K562 (cell line): ENCODE results near the gene RNF212B. TPM values are rescaled to one million over a fixed set of nuclear protein-coding genes. Genes with fewer than 3 reads are reported as not detected.

Experiments used
- BHLHE40 ChIP-seq: IDR thresholded peaks from 2 replicates; pipeline ENCODE4 v1.6.1; 2011; ENCODE audit warnings: low read length, improper control_type of control experiment
- CCNT2 ChIP-seq: IDR thresholded peaks from 2 replicates; pipeline ENCODE4 v1.6.1; 2011; ENCODE audit warnings: borderline replicate concordance, low read depth, mild to moderate bottlenecking, moderate library complexity, mixed read lengths, low read length; ENCODE audit not compliant: insufficient read length; ENCODE audit errors: extremely low read depth
- CREB1 ChIP-seq, 2 experiments: sonication (generic) in 1 of 2; formaldehyde crosslinking in 1 of 2; IDR thresholded peaks; 2 replicates each; pipeline versions ENCODE4 v1.6.1 to v1.8.0; 2012 to 2022; ENCODE audit warnings: inconsistent platforms in 1 of 2, mild to moderate bottlenecking in 1 of 2, missing genetic modification reagents in 1 of 2, moderate library complexity in 1 of 2
- CREM ChIP-seq: IDR thresholded peaks from 2 replicates; pipeline ENCODE4 v1.6.1; 2014; ENCODE audit warnings: antibody characterized with exemption, low read depth
- CTCF ChIP-seq, 3 experiments: IDR thresholded peaks in 2 of 3; conservative IDR thresholded peaks in 1 of 3; 2 replicates each; pipeline ENCODE4 v1.5.1; 2011 to 2012; ENCODE audit warnings: low read length in 3 of 3, mild to moderate bottlenecking in 3 of 3, control low read depth in 2 of 3, improper control_type of control experiment in 1 of 3, inconsistent platforms in 1 of 3, low read depth in 1 of 3, mixed read lengths in 1 of 3, moderate library complexity in 1 of 3; ENCODE audit not compliant: insufficient read depth in 2 of 3
- CXXC5 ChIP-seq: fragments of 250-450 bp; sonication (Bioruptor Pico); IDR thresholded peaks from 2 replicates; pipeline ENCODE4 v1.8.0; 2022; ENCODE audit warnings: inconsistent platforms, mild to moderate bottlenecking, moderate library complexity
- E2F3 ChIP-seq: fragments of 250-450 bp; sonication (Bioruptor Pico); IDR thresholded peaks from 2 replicates; pipeline ENCODE4 v1.4.0; 2020; ENCODE audit warnings: mild to moderate bottlenecking
- EGR1 ChIP-seq: fragments of 450-650 bp; conservative IDR thresholded peaks from 2 replicates; pipeline ENCODE4 v1.6.1; 2017; ENCODE audit warnings: mild to moderate bottlenecking
- KDM1A ChIP-seq, 2 experiments: fragments of 450-650 bp; IDR thresholded peaks; 2 replicates each; pipeline ENCODE4 v1.6.1; 2016; ENCODE audit warnings: mild to moderate bottlenecking in 2 of 2
- L3MBTL2 ChIP-seq: fragments of 450-650 bp; IDR thresholded peaks from 2 replicates; pipeline ENCODE4 v1.6.1; 2016; ENCODE audit warnings: mild to moderate bottlenecking, moderate library complexity
- MCM2 ChIP-seq: fragments of 450-650 bp; IDR thresholded peaks from 2 replicates; pipeline ENCODE4 v1.6.1; 2017; ENCODE audit warnings: low read depth, mild to moderate bottlenecking
- MCM7 ChIP-seq, 2 experiments: fragments of 450-650 bp; IDR thresholded peaks; 2 replicates each; pipeline ENCODE4 v1.6.1; 2016 to 2018
- MED1 ChIP-seq: sonication (generic); formaldehyde crosslinking; IDR thresholded peaks from 2 replicates; pipeline ENCODE4 v1.8.1; 2023; ENCODE audit warnings: missing genetic modification reagents, borderline replicate concordance
- POLR2AphosphoS2 ChIP-seq: IDR thresholded peaks from 2 replicates; pipeline ENCODE4 v1.6.1; 2012; ENCODE audit warnings: low read length, improper control_type of control experiment
- PREB ChIP-seq: sonication (generic); formaldehyde crosslinking; IDR thresholded peaks from 2 replicates; pipeline ENCODE4 v1.8.1; 2023; ENCODE audit warnings: mild to moderate bottlenecking, missing genetic modification reagents
- RBM39 ChIP-seq: fragments of 200-400 bp; formaldehyde crosslinking; optimal IDR thresholded peaks from 2 replicates; pipeline ENCODE3; 2018; ENCODE audit warnings: low read depth, low read length
- SAP30 ChIP-seq: fragments of 200-600 bp; sonication (generic); IDR thresholded peaks from 2 replicates; pipeline ENCODE4 v1.6.1; 2012; ENCODE audit warnings: borderline replicate concordance, low read depth, mild to moderate bottlenecking, moderate library complexity, low read length, control low read depth, inconsistent platforms; ENCODE audit not compliant: insufficient read depth, poor library complexity, severe bottlenecking
- ZNF12 ChIP-seq: sonication (generic); formaldehyde crosslinking; IDR thresholded peaks from 2 replicates; pipeline ENCODE4 v1.4.0; 2020; ENCODE audit warnings: mild to moderate bottlenecking, missing genetic modification reagents
- ZNF197 ChIP-seq: fragments of 200-800 bp; sonication (Bioruptor generic); IDR thresholded peaks from 2 replicates; pipeline ENCODE4 v1.6.1; 2016; ENCODE audit warnings: low read depth, missing genetic modification characterization, missing compliant biosample characterization
- ZNF263 ChIP-seq: sonication (generic); formaldehyde crosslinking; IDR thresholded peaks from 2 replicates; pipeline ENCODE4 v1.8.0; 2022; ENCODE audit warnings: mild to moderate bottlenecking, missing genetic modification reagents, borderline replicate concordance
- ZNF639 ChIP-seq, 2 experiments: fragments of 200-800 bp in 1 of 2; sonication (Bioruptor generic) in 1 of 2; sonication (generic) in 1 of 2; formaldehyde crosslinking in 1 of 2; IDR thresholded peaks in 1 of 2; conservative IDR thresholded peaks in 1 of 2; 2 replicates each; pipeline versions ENCODE4 v1.5.0 to v1.6.1; 2016 to 2020; ENCODE audit warnings: missing compliant biosample characterization in 1 of 2, missing genetic modification characterization in 1 of 2, missing genetic modification reagents in 1 of 2
- ZNF830 ChIP-seq: fragments of 250-450 bp; sonication (Bioruptor Pico); IDR thresholded peaks from 2 replicates; pipeline ENCODE4 v1.5.0; 2021; ENCODE audit warnings: mild to moderate bottlenecking
- polyA plus RNA-seq, 8 experiments: library from polyadenylated mRNA; depleted of rRNA in 4 of 8; stranded (reverse) in 5 of 8; unstranded in 3 of 8; fragments of >200 nt; fragmentation: Nextera tagmentation in 2 of 8; fragmentation: Illumina TruSeq in 1 of 8; extraction: Ambion mirVana in 2 of 8; extraction: Trizol in 1 of 8; gene quantifications; 2 replicates each; pipeline versions ENCODE4 v1.2.1 to v1.2.3, GENCODE V29; 2011 to 2014; ENCODE audit warnings: inconsistent platforms in 1 of 8, missing spikeins in 1 of 8
- total RNA-seq, 7 experiments: library from RNA; depleted of rRNA in 6 of 7; stranded (reverse); fragments of >200 nt in 6 of 7; fragmentation: Illumina TruSeq in 2 of 7; extraction: Trizol in 2 of 7; gene quantifications; 2 replicates each; pipeline versions ENCODE4 v1.2.1 to v1.2.3, GENCODE V29; 2011 to 2021; ENCODE audit warnings: low replicate concordance in 1 of 7

The RNF212B gene
- total and polyA plus RNA-seq, 9 of the 15 experiments (the other 6 are each of a cell fraction or from before 2014, with no cell fraction given), result 0.15 to 0.43 (median 0.27) TPM; not detected in 3

GRCh38 chr14:23237772-23238594 lies at the start of gene RNF212B (continued):
- TF ChIP-seq ZNF639 (CRISPR knock-in tag; conservative IDR thresholded peaks at IDR 0.05 in 1 of 2, IDR thresholded peaks at IDR 0.05 in 1 of 2) (no peak), MED1 (CRISPR knock-in tag) (no peak), CXXC5 (CRISPR knock-in tag) (peak; percentile 74), L3MBTL2 (peak; percentile 88), MCM2 (no peak), CREM (peak; percentile 72), BHLHE40 (peak; percentile 38; the same call in 1 of the 2 replicates), CCNT2 (peak; percentile 47), MCM7 (IDR thresholded peaks at IDR 0.05) (no peak), KDM1A (IDR thresholded peaks at IDR 0.05) (no peak), E2F3 (0 out of 2 replicates have a peak, but pooled peaks have one; percentile 67), CREB1 (IDR thresholded peaks at IDR 0.05) (0 out of 2 replicates have a peak, but pooled peaks have one; percentile 52), CREB1 (CRISPR knock-in tag; IDR thresholded peaks at IDR 0.05) (peak; percentile 59), CTCF (IDR thresholded peaks at IDR 0.05 in 2 of 3, conservative IDR thresholded peaks at IDR 0.05 in 1 of 3; ENCODE audit: insufficient read depth in 2 of 3, low read depth in 1 of 3, low read length in 3 of 3) (peak in 2 of 3 experiments; percentile 26 to 35; a peak in 3 of 6 replicates), ZNF263 (CRISPR knock-in tag) (no peak), POLR2AphosphoS2 (no peak), EGR1 (peak; percentile 96), RBM39 (no peak), SAP30 (no peak), ZNF830 (CRISPR knock-in tag) (no peak), ZNF197 (no peak), PREB (CRISPR knock-in tag) (no peak), ZNF12 (CRISPR knock-in tag) (no peak)
